GM21529 (cell line): ENCODE measurements around the gene IL6ST.

Experiments
- ATAC-seq: cut with Tn5 transposase; IDR thresholded peaks from one replicate; pipeline ENCODE4 v1.9.1; 2021; ENCODE audit not compliant: unreplicated experiment

IL6ST gene

DNA sequence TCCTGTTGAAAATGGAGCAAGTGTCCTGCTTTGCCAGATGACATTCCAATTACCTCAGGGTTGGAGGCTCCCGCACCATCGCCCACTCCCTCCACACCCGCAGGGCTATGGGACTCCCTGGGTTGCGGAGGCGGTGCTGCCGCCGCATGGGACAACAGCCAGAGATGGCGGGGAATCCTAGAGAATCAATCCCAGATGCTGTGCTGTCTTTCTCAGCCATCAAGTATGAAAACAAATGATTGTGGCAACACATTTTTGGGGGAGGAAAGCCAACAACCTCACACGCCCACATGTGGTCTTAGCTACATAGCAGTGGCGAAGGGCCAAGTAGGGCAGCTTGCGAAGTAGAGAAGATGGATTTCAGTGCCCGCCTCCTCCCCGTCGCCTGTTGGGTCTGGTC lies 96.9 kb downstream of the IL6ST start:
- ATAC-seq, result no peak

DNA sequence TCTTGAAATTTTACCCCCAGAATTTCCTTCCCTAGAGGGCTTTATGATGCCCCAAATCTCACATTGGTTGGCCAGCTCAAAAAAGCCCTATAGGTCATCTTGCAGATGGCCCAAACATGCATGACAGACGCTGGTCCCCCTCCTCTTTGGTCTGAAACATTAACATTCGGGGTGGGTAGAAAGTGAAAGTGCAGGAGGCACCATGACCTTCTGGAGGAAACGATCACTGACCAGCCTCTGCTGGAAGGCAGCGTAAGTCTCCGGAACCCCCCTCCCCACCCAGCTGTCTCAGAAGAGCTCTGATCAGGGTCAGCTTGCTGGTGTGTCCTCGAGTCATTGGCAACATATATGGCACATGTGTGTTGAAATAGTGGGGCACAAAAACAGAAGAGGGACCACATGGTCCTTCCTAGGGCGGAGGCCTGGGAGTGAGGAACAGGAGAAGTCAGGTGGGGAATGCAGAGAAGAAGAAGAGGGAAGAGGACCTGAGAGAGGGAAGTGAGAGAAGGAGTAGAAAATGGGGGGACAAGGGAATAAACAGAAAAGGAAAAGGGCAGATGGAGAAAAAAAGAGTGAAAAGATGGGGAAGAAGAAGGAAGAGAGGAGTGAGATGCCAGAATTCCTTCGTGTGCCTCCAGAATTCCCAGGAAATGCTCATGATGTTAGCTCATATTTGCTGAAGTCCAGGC lies 97.4 kb downstream of the IL6ST start:
- ATAC-seq, result no peak

DNA sequence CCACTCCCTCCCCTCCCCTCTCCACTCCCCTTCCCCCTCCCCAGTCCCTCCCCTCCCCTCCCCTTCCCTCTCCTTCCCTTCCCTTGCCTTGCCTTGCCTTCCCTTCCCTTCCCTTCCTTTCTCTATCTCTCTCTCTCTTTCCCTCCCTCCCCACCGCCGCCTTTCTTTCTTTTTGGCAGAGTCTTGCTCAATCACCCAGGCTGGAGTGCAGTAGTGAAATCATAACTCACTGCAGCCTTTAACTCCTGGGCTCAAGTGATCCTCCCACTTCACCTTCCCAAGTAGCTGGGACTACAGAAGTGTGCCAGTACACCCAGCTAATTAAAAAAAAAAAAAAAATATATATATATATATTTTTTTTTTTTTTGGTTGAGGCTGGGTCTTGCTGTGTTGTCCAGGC lies 98.1 kb downstream of the IL6ST start:
- ATAC-seq, result no peak

DNA sequence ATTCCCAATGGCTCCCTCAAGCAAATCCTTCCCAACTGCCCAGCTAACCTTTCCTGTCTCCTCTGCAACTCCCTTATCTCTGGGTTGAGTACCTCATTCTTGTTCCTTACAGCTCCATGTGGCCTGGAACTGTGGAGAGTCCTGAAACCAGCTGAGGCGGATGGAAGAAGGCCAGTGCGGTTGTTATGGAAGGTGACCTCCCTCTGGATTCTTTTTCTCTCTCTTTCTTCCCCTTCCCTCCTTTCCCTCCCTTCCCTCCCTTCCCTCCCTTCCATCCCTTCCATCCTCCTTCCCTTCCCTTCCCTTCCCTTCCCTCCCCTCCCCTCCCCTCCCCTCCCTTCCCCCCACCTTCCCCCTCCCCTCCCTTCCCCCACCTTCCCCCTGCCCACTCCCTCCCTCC lies 98.5 kb downstream of the IL6ST start:
- ATAC-seq, result no peak

DNA sequence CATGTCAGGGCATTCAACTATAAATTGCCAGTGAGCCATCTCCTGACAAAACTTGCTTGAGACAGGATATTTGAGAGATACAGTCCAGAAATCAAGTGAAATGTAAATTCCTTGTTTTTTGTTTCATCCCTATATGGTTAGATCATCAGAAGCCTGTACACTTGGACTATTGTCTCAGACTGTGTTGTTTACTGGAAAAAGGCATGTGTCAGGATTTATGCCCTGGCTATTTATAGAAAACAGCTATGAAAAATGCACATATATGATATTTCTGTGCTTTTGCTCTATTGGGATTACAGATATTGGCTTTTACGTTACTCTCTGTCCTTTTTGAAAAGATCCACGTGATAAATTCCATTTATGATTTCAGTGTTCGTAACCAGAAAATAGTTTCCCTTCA lies 99.4 kb downstream of the IL6ST start:
- no peak for ATAC-seq

DNA sequence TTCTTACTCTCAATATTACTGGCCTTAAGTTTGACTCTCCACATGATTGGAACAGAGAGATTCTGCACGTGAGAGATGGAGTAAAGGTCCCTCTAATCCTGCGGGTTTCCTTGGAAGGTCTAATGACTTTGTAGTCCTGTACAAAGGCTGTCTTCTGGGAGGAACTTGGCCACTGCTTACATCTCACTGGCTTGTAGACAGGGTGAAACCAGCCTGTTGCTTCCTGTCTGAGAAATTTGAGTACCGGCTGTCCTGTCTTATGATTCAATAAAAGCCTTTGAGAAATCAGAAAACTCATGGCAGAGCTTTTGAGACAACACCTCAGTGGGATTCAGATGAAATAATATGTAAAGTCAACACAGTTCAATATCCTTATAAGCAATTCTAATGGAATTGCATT lies 100.6 kb downstream of the IL6ST start:
- ATAC-seq, result no peak

DNA sequence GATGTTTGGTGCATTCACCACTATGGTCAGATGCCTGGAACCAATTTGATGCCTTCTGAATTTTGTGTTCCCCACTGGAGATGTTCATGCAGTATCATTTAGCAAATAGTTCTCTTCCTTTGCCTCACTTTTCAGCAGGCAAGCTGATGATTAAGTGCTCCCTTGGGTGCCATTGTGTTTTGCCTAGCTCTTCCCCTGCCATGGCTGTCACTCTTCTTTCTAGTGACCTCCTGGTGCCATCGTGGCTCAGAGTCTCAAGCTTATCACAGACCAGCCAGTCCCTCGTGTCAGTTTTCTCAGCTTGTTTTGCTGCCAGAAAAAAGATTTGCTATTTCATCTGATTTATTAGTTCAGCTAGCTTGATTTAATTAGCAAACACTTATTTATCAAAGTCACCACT lies 102.3 kb downstream of the IL6ST start:
- no peak for ATAC-seq

DNA sequence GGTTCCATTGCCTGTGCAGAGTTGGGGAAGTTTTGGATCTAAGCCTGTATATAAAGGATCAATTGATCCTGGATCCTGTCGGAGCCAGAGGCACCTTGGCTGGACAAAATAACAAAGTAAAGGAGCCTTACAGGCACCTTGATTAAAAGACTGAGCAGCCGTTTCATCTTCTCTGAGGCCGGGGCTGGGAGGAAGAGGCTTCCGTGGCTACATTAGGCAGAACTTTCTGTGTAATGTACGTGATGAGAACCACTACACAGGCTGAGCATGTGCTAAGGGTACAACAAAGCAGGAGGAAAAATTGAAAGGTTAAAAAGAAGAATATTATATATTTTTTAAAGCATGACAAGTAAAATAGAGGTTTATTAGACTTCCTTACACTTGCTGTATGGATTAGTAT lies 106.6 kb downstream of the IL6ST start:
- no peak for ATAC-seq

DNA sequence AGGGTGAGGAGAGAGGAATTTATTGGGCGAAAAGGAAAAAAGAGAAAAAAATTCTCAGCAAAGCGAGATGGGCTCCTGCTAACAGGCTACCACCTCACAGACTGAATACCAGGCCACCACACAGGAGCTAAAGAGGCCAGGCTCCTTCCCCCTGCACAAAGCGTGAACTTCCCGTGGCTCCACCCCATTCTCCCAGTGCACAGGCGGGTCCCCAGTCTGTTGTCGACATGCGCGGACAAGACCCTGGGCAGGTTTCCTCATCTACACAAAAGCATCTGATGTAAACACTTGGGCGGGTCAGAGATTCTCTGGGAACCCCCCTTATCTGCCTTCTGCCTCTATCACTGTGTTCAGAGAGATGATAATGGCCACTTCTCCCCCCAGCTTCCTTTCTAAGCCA lies 109.4 kb downstream of the IL6ST start:
- no peak for ATAC-seq
